ENCODE results near the gene NGFR.

- TF ChIP-seq CTCF (IDR thresholded peaks at IDR 0.05) = no peak
- no peak for TF ChIP-seq POLR2AphosphoS5 (IDR thresholded peaks at IDR 0.05; ENCODE audit: low read depth, low read length)
- TF ChIP-seq CHD2 (IDR thresholded peaks at IDR 0.05; ENCODE audit: low read length, partially characterized antibody) = no peak
- no peak for TF ChIP-seq FOXM1 (IDR thresholded peaks at IDR 0.05; ENCODE audit: low read depth)
- TF ChIP-seq YY1 (IDR thresholded peaks at IDR 0.05; ENCODE audit: low read depth) = no peak
- TF ChIP-seq EP300 (IDR thresholded peaks at IDR 0.05; ENCODE audit: borderline replicate concordance in 1 of 2, low read depth in 1 of 2, low read length in 1 of 2) = no peak
Measured at GRCh38 chr17:49464049-49464448, 31.0 kb upstream of the NGFR start.
